ENCODE measurements around the gene DGKB.

DNA sequence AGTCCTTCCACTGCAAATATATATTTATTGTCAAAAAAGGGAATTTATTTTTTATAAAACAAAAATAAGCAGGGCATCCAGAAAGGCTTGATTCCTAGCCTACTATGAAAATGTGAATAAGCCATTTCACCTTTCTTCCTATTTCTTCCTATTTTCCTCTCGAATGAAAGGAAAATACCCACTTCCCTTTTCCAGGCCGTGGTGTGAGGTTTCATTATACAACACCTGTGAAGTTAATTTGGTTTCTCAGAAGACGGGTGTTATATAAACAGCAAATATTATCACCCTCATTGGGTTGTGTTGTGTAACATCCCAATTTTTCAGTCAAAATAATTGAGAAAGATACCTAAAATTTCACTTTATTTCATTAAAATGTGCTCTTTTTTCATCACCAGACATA is 214.3 kb downstream of the DGKB start:
- no peak for TF ChIP-seq EZH2 (IDR thresholded peaks at IDR 0.05; ENCODE audit: borderline replicate concordance, low read length)
- TF ChIP-seq, protein P1, sequence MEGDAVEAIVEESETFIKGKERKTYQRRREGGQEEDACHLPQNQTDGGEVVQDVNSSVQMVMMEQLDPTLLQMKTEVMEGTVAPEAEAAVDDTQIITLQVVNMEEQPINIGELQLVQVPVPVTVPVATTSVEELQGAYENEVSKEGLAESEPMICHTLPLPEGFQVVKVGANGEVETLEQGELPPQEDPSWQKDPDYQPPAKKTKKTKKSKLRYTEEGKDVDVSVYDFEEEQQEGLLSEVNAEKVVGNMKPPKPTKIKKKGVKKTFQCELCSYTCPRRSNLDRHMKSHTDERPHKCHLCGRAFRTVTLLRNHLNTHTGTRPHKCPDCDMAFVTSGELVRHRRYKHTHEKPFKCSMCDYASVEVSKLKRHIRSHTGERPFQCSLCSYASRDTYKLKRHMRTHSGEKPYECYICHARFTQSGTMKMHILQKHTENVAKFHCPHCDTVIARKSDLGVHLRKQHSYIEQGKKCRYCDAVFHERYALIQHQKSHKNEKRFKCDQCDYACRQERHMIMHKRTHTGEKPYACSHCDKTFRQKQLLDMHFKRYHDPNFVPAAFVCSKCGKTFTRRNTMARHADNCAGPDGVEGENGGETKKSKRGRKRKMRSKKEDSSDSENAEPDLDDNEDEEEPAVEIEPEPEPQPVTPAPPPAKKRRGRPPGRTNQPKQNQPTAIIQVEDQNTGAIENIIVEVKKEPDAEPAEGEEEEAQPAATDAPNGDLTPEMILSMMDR (conservative IDR thresholded peaks at IDR 0.05 in 1 of 2, IDR thresholded peaks at IDR 0.05 in 1 of 2; ENCODE audit: extremely low read depth in 1 of 2, insufficient read depth in 1 of 2, low read depth in 1 of 2, low read length in 2 of 2), result no peak

Measured in mammary epithelial cell (primary cell).